Activated CD8-positive, alpha-beta T cell treated with anti-CD3 and anti-CD28 coated beads, Interleukin-2, amount 10 ng/mL, durations not matched to agents 7 days and 5 days (primary cell): ENCODE measurements around the gene TRA2B. TPM values are rescaled to one million over a fixed set of nuclear protein-coding genes. Genes with fewer than 3 reads are reported as not detected.

Experiments
- ATAC-seq: fragments of 150-1000 bp; cut with Tn5 transposase; one replicate; pipeline ENCODE4 v1.10.0; 2021; ENCODE audit warnings: moderate library complexity
- CTCF ChIA-PET: fragments of 350-600 bp; sonication (Branson Sonifier 250); formaldehyde crosslinking; loops from one replicate; lab custom pipeline; 2021; ENCODE audit warnings: antibody characterized with exemption; lab: Charles Lee
- POLR2A ChIA-PET: fragments of 350-600 bp; sonication (Branson Sonifier 250); formaldehyde crosslinking; loops from one replicate; lab custom pipeline; 2021; ENCODE audit warnings: antibody characterized with exemption; lab: Charles Lee
- DNase-seq: peaks from one replicate; pipeline ENCODE4 v3.0.0-alpha.2; 2020
- H3K27ac Mint-ChIP-seq: one replicate; pipeline ENCODE4 v1.8.0; 2021; ENCODE audit warnings: mild to moderate bottlenecking, mixed read lengths
- H3K27me3 Mint-ChIP-seq: one replicate; pipeline ENCODE4 v1.8.0; 2021; ENCODE audit warnings: low read depth, mixed read lengths
- H3K36me3 Mint-ChIP-seq: one replicate; pipeline ENCODE4 v1.8.0; 2021; ENCODE audit warnings: low read depth, mixed read lengths
- H3K4me1 Mint-ChIP-seq: one replicate; pipeline ENCODE4 v1.8.0; 2021; ENCODE audit warnings: low read depth, mixed read lengths
- H3K4me3 Mint-ChIP-seq: one replicate; pipeline ENCODE4 v1.8.0; 2021; ENCODE audit warnings: mild to moderate bottlenecking, mixed read lengths
- H3K9me3 Mint-ChIP-seq: one replicate; pipeline ENCODE4 v1.8.0; 2022; ENCODE audit warnings: mixed read lengths; ENCODE audit not compliant: insufficient read depth
- total RNA-seq, 2 experiments: library from RNA; stranded (reverse); gene quantifications; one replicate each; pipeline ENCODE4 v1.2.3, GENCODE V29; 2021

The TRA2B gene
- total RNA-seq, 2 experiments from 2014 or later, result 271 to 277 TPM

DNA sequence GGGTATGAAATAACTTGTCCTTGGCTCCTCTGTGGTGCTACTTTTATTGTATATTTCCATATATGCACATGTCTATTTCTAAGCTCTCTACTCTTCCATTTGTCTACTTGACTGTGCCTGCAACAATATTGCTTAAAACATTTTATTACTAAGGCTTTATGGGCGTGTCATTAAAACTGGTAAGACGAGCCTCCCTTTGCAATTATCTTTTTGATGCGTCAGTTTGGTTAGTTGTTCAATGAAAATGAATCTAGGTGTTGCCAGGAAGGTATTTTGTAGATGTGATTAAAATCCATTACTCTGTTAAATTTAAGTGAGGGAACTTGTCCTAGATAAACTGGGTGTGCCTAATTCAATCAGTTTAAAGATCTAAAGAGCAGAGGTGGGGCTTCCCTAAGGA is 12.9 kb upstream of the TRA2B start:
- Mint-ChIP-seq H3K9me3 (no peaks in the 10 kb centered on the region), H3K4me3 (no peak overlapping the region), H3K36me3 (no peaks in the 10 kb centered on the region), H3K4me1 (no peaks in the 10 kb centered on the region), H3K27ac (no peak overlapping the region), H3K27me3 (peaks cover 28% of the 10 kb centered on the region)
- DNase-seq (no peak), ATAC-seq (no peak)
- CTCF ChIA-PET, result no interaction called here
- POLR2A ChIA-PET, result no interaction called here

DNA sequence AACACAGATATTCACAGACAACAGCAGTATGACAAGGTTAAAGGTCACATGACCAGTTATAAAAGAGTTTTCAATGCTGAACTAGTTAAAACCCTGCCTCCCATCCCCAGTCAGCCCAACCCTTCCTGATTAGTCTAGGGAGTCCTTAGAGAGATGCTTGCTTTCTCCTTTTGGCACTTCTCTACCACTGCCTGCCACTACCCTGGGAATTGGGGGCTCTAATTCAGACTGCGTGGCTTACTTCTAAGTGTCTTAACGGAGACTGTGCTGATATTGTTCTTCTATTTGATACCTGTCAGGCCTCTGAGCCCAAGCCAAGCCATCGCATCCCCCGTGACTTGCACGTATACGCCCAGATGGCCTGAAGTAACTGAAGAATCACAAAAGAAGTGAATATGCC is 11.7 kb upstream of the TRA2B start:
- no peaks in the 10 kb centered on the region for H3K36me3 Mint-ChIP-seq
- POLR2A ChIA-PET, result no interaction called here
- no peak for ATAC-seq

DNA sequence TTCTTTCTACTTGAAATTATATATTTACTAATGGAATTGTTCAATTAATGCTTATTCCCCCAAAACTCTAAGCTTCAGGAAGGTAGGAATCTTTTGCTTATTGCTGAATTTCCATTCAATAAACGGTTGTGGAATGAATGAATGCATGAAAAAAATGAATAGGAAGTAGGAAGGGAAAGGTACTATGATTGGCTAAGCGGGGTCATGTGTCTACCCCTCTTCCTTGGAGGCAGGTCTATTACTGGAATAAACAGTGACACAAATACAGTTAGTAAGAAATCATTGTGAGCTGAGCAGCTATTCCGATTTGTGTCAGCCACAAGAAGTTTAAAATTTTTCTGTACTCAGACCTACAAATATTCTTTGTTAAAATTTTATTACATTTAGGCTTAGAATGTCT is 10.5 kb upstream of the TRA2B start:
- no peaks in the 10 kb centered on the region for H3K9me3 Mint-ChIP-seq
- H3K27me3 Mint-ChIP-seq, result peaks cover 21% of the 10 kb centered on the region
- DNase-seq, result no peak
- no peak overlapping the region for H3K4me3 Mint-ChIP-seq
- no peaks in the 10 kb centered on the region for H3K36me3 Mint-ChIP-seq
- H3K27ac Mint-ChIP-seq, result no peak overlapping the region
- CTCF ChIA-PET, result no interaction called here
- ATAC-seq, result no peak
- H3K4me1 Mint-ChIP-seq, result peaks cover 7% of the 10 kb centered on the region
- POLR2A ChIA-PET, result no interaction called here

More for the DNA sequence above, 11.7 kb upstream of the TRA2B start:
- H3K27me3 Mint-ChIP-seq, result peaks cover 21% of the 10 kb centered on the region
- DNase-seq, result no peak
- H3K4me3 Mint-ChIP-seq, result no peak overlapping the region
- H3K27ac Mint-ChIP-seq, result no peak overlapping the region
- no peaks in the 10 kb centered on the region for H3K9me3 Mint-ChIP-seq
- H3K4me1 Mint-ChIP-seq, result no peaks in the 10 kb centered on the region
- CTCF ChIA-PET, result no interaction called here

DNA sequence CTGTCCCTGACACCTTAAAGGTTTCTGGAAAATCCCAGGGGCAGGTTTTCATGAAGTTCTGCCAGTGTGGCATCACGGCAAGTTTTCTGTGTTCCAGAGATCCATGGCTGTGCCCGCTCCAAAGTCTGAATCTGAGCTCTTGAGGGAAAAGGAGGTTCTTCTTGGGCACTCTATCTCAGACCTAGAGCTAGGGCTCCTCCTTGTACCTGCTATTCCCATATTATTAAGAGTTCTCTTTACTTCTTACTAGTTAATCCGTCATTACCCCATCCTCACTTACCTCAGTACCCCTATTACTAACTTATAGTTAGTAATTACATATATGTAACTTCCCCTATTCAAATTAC is 5.9 kb upstream of the TRA2B start:
- H3K36me3 Mint-ChIP-seq, result no peaks in the 10 kb centered on the region
- no peak for DNase-seq
- POLR2A ChIA-PET, result interaction anchor here (1.0 to 1.7 kb wide), 6 partner anchors 9 to 840 kb away, joined by 3 to 10 read pairs (median 4); partner anchors contain the start of genes DNAJB11 and EIF4A2
- no peaks in the 10 kb centered on the region for H3K9me3 Mint-ChIP-seq
- H3K4me1 Mint-ChIP-seq, result peaks cover 18% of the 10 kb centered on the region
- CTCF ChIA-PET, result interaction anchor here (0.6 to 4.1 kb wide), 68 partner anchors 8 to 906 kb away, joined by 3 to 123 read pairs (median 5); partner anchors contain the start of genes CRYGS, DNAJB11, SENP2 and TBCCD1
- H3K27ac Mint-ChIP-seq, result no peak overlapping the region
- peaks cover 16% of the 10 kb centered on the region for H3K27me3 Mint-ChIP-seq
- ATAC-seq, result peak; percentile 21
- no peak overlapping the region for H3K4me3 Mint-ChIP-seq

DNA sequence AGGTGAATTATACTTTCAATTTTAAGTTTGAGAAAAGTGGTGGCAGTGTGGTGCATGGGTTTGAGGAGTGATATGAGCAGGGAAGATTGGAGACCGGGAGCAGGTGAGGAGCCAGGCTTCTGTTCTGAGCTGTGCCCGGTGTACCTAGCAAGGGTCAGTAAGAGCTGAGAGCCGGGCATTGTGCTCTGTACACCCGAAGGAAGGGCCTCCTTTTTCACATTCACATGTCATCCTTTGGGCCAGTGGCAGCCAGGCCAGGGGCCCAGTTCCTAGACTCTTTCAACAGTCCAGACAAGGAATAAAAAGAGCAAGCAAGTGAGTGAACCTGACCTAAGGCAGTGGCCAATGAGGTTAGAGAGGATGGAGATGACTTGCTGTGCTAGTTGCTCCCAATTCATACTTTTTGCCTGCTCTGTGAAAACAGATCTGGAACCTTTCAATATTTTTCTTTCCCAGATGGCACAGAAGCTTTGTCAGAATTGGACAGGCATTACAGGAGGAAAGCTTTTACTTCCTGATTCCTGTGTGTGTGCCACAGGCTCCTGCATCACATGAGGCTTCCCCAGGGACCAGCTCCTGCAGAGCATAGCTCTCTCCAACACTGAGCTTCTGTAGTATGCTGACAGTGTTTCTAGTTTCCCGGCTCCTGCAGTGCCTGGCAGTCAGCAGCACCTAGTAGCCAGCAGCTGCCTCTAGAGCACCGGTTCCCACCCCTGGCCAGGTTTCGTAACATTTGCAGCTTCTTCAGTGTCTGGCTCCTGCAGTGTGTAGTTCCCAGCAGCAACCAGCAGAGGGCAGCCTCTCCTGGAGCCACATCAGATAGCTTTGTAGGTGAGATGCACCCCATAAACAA is 5.3 kb upstream of the TRA2B start:
- Mint-ChIP-seq H3K4me3 (peak overlapping the region; percentile 26), H3K9me3 (no peaks in the 10 kb centered on the region), H3K36me3 (peaks cover 2% of the 10 kb centered on the region), H3K27me3 (peaks cover 14% of the 10 kb centered on the region), H3K27ac (peak overlapping the region; percentile 47), H3K4me1 (peaks cover 21% of the 10 kb centered on the region)
- DNase-seq, result peak; percentile 91
- CTCF ChIA-PET, result interaction anchor here (0.5 to 4.1 kb wide), 74 partner anchors 9 to 906 kb away, joined by 3 to 123 read pairs (median 5); partner anchors contain the start of genes CRYGS, DNAJB11, SENP2 and TBCCD1
- POLR2A ChIA-PET, result interaction anchor here (0.9 to 1.7 kb wide), 7 partner anchors 10 to 840 kb away, joined by 3 to 10 read pairs (median 4); partner anchors contain the start of genes DNAJB11 and EIF4A2
- peak; percentile 95 for ATAC-seq

DNA sequence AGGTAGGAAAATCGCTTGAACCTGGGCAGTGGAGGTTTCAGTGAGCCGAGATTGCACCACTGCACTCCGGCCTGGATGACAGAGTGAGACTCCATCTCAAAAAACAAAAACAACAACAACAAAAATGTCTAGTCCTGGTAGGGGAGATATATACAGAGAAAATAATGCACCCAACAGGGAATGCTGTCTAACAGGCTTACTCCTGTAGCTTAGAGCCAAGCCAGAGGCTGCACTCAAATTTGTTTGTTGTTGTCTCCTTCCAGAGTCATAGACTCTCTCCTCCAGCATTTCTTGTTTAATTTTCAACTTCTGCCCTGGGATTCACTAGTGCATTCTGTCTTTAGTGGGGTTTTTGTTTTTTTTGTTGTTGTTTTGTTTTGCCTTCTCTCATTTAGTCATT is 4.6 kb upstream of the TRA2B start:
- Mint-ChIP-seq H3K9me3 (no peaks in the 10 kb centered on the region), H3K4me3 (no peak overlapping the region), H3K4me1 (peaks cover 22% of the 10 kb centered on the region), H3K27me3 (peaks cover 11% of the 10 kb centered on the region), H3K36me3 (peaks cover 8% of the 10 kb centered on the region), H3K27ac (no peak overlapping the region)
- ChIA-PET CTCF (interaction anchor here (0.7 to 4.1 kb wide), 13 partner anchors 14 to 675 kb away, joined by 3 to 123 read pairs (median 16); partner anchors contain the start of genes CRYGS, DNAJB11 and TBCCD1), POLR2A (interaction anchor here (0.9 to 1.6 kb wide), 3 partner anchors 10 to 628 kb away, joined by 4 to 7 read pairs (median 6); partner anchors contain the start of gene DNAJB11)
- DNase-seq (no peak), ATAC-seq (no peak)

DNA sequence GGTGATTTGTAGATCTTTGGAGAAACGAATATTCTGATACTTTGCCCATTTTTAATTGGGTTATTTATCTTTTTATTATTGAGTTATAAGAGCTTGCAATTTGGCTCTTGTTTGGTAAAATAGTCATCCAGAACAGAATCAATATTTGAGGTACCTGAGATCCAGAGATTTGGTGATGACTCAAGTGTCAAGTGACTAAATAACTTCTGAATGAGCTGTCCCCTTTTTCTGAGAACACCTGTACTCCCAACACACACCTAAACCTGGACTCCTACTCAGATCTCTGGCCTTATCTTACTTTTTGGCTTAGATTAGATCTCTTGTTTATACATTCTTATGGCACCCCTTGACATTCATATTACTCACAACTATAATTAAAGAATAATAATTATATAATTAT is 3.1 kb upstream of the TRA2B start:
- POLR2A ChIA-PET, result no interaction called here

DNA sequence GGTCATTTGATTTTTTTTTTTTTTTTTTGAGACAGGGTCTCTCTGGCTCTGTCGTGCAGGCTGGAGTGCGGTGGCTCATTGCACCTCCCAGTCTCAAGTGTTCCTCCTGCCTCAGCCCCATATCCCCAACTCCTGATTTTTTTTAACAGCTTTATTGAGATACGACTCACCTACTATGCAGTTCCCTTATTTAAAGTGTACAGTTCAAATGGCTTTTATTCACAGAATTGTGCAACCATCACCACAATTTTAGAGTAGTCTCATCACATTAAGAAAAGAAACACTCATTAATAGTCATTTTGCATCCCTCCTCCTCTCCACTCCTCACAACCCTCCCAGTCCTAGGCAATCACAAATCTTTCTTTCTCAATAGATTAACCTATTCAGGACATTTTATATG is 1.9 kb upstream of the TRA2B start:
- Mint-ChIP-seq H3K27ac (peak overlapping the region; percentile 8), H3K27me3 (peaks cover 7% of the 10 kb centered on the region), H3K9me3 (no peaks in the 10 kb centered on the region), H3K36me3 (peaks cover 35% of the 10 kb centered on the region), H3K4me3 (no peak overlapping the region), H3K4me1 (peaks cover 22% of the 10 kb centered on the region)
- CTCF ChIA-PET, result no interaction called here
- POLR2A ChIA-PET, result no interaction called here
- no peak for DNase-seq
- no peak for ATAC-seq

More for the DNA sequence above, 3.1 kb upstream of the TRA2B start:
- Mint-ChIP-seq H3K4me3 (no peak overlapping the region), H3K27me3 (peaks cover 7% of the 10 kb centered on the region), H3K4me1 (peaks cover 22% of the 10 kb centered on the region), H3K9me3 (no peaks in the 10 kb centered on the region), H3K36me3 (peaks cover 22% of the 10 kb centered on the region), H3K27ac (no peak overlapping the region)
- CTCF ChIA-PET, result interaction anchor here (1.1 kb wide), 1 partner anchor 600 kb away, joined by 4 read pairs; no protein-coding TSS in a partner anchor
- DNase-seq, result no peak
- ATAC-seq, result no peak

DNA sequence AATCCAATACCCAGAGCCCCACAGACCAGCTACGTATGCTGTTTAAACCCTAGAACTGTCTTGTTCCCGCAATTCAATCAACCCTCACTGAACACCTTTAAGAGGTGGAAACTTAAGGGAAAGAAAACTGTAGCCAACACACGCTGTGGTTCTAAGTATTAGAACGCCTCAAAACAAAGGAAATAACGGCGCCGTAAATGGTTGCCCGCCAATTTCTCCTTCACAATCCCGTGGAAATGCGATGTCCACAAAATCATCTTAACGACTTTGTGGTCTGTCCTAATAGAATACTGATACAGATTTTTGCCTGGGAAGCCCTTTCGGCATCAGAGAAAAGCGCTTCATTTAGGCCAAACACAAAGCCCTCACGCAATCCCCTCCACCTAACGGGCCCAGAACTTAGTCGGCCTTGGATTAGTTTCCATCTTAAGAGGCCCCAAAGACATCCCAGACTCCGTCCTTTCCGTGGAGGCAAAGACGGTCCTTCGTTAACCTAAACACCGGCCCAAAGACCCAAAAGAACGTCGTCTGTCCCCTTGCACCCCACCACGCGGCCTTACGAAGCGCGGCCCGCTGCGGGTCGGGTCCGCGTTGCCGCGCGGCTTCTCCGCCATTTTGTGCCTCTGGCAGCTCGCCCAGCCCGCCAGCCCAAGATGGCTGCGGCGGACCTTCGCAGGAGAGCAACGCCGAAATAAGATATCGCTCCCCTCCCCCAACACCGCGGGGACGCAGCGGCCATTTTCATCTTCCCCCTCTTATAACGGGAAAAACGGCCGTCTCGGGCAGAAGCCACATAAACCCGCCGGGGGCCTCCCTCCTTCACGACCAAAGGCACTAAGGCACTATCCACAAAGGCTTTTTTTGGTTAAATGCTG is 763 bp downstream of the TRA2B start:
- Mint-ChIP-seq H3K36me3 (peaks cover 53% of the 10 kb centered on the region), H3K9me3 (no peaks in the 10 kb centered on the region), H3K4me1 (peaks cover 27% of the 10 kb centered on the region), H3K27me3 (peaks cover 7% of the 10 kb centered on the region), H3K4me3 (peak overlapping the region; percentile 100), H3K27ac (peak overlapping the region; percentile 100)
- CTCF ChIA-PET, result interaction anchor here (0.7 to 2.5 kb wide), 7 partner anchors 9 to 604 kb away, joined by 3 to 13 read pairs (median 4); no protein-coding TSS in a partner anchor
- POLR2A ChIA-PET, result interaction anchor here (0.8 to 3.5 kb wide), 16 partner anchors 10 to 1088 kb away, joined by 3 to 107 read pairs (median 6); partner anchors contain the start of genes DNAJB11, EIF4A2, RFC4 and SENP2
- peak; percentile 62 for ATAC-seq
- DNase-seq, result peak; percentile 93

DNA sequence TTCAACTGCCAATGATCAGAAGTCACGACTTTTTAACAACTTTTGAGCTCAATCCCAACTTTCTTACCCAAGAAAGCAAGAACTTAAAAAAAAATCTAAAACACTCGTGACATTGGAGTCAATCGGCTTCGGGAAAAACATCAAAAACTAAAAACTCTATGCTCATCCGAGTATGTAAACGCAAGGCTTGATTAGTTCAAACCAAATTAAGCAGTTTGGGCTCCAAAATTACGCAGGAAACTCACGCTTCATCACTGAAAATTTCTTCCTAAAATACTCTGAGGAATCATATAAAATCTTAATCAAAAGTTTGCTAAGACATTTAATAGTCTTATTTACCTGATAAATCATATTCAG is 1.6 kb downstream of the TRA2B start:
- POLR2A ChIA-PET, result interaction anchor here (2.7 to 3.5 kb wide), 5 partner anchors 10 to 848 kb away, joined by 8 to 107 read pairs (median 32); partner anchors contain the start of genes DNAJB11, EIF4A2 and TBCCD1
- H3K4me1 Mint-ChIP-seq, result peaks cover 35% of the 10 kb centered on the region
- ATAC-seq (no peak), DNase-seq (no peak)
- H3K27ac Mint-ChIP-seq, result peak overlapping the region; percentile 100
- H3K9me3 Mint-ChIP-seq, result no peaks in the 10 kb centered on the region
- peaks cover 7% of the 10 kb centered on the region for H3K27me3 Mint-ChIP-seq
- CTCF ChIA-PET, result interaction anchor here (0.7 to 2.5 kb wide), 7 partner anchors 8 to 487 kb away, joined by 3 to 13 read pairs (median 4); no protein-coding TSS in a partner anchor
- peaks cover 61% of the 10 kb centered on the region for H3K36me3 Mint-ChIP-seq
- peak overlapping the region; percentile 100 for H3K4me3 Mint-ChIP-seq
